ENCODE data around the gene ZBTB38. TPM values are rescaled to one million over a fixed set of nuclear protein-coding genes. Genes with fewer than 3 reads are reported as not detected.

The ZBTB38 gene
- total and polyA plus RNA-seq, 2 donors (not counting 1 experiment from before 2014, with no cell fraction given) = 13.8 to 71.2 TPM

DNA sequence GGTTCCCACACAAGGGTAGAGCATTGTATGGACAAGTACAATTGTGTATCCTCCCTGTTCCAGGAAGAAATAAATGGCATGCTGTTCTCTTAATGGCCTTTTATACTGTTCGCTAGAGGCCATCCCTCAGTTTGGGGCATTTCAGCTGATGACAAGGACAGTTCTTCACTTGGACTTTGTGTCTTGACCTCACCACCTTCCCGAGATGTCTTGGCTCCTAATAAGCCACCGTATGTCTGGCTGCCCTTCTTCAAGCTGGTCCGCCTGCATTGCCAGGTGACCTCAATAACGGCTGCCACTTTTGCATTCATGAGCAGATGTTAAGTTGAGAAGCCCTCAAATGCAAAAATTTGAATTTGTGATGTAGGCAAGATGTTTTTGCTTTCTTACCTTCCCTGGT, 24.1 kb downstream of the ZBTB38 start:
- Histone ChIP-seq H3K9me3 (ENCODE audit: control extremely low read depth in 1 of 3, control insufficient read depth in 2 of 3, insufficient read depth in 1 of 3, low read length in 2 of 3) (no peaks in the 10 kb centered on the region), H3K4me3 (ENCODE audit: control extremely low read depth in 1 of 5, extremely low read depth in 1 of 5, insufficient read depth in 1 of 5, low read depth in 2 of 5, low read length in 4 of 5) (no peak overlapping the region), H2AFZ (ENCODE audit: insufficient read depth, low read depth, low read length, poor library complexity, severe bottlenecking) (no peak overlapping the region), H3K9ac (ENCODE audit: low read length) (no peak overlapping the region), H3K27me3 (replicated peaks in 1 of 4; ENCODE audit: control extremely low read depth in 1 of 4, control insufficient read depth in 3 of 4, insufficient read depth in 4 of 4, low read length in 3 of 4) (peaks cover 0 to 4% (median 0%) of the 10 kb centered on the region in 4 experiments), H3K79me2 (ENCODE audit: control insufficient read depth, insufficient read depth, low read length) (no peaks in the 10 kb centered on the region), H3K4me2 (replicated peaks; ENCODE audit: low read depth, low read length, poor library complexity, severe bottlenecking) (no peak overlapping the region), H3K36me3 (replicated peaks in 1 of 2; ENCODE audit: control extremely low read depth in 1 of 2, control insufficient read depth in 1 of 2, extremely low read depth in 1 of 2, insufficient read depth in 2 of 2, low read length in 1 of 2) (no peaks in the 10 kb centered on the region), H3K27ac (ENCODE audit: low read length in 2 of 2) (no peak overlapping the region), H3K4me1 (ENCODE audit: control insufficient read depth in 2 of 2, insufficient read depth in 2 of 2, low read length in 2 of 2) (no peaks in the 10 kb centered on the region), H4K20me1 (ENCODE audit: control insufficient read depth, insufficient read depth, low read length, poor library complexity, severe bottlenecking) (no peaks in the 10 kb centered on the region)
- WGBS (ENCODE audit: insufficient coverage) = 95% methylated on average over 5 of the region's 5 CpGs
- H3K4me1 Mint-ChIP-seq = peaks cover 16% of the 10 kb centered on the region
- CTCF ChIA-PET = interaction anchor here (0.9 kb wide), 1 partner anchor 19 kb away, joined by 3 read pairs; no protein-coding TSS in a partner anchor
- DNase-seq (no peak), ATAC-seq (ENCODE audit: low read depth) (no peak)
- TF ChIP-seq EZH2 (IDR thresholded peaks at IDR 0.05; ENCODE audit: borderline replicate concordance, insufficient read depth, low read depth, low read length, poor library complexity, severe bottlenecking) = no peak
- TF ChIP-seq, protein P1, sequence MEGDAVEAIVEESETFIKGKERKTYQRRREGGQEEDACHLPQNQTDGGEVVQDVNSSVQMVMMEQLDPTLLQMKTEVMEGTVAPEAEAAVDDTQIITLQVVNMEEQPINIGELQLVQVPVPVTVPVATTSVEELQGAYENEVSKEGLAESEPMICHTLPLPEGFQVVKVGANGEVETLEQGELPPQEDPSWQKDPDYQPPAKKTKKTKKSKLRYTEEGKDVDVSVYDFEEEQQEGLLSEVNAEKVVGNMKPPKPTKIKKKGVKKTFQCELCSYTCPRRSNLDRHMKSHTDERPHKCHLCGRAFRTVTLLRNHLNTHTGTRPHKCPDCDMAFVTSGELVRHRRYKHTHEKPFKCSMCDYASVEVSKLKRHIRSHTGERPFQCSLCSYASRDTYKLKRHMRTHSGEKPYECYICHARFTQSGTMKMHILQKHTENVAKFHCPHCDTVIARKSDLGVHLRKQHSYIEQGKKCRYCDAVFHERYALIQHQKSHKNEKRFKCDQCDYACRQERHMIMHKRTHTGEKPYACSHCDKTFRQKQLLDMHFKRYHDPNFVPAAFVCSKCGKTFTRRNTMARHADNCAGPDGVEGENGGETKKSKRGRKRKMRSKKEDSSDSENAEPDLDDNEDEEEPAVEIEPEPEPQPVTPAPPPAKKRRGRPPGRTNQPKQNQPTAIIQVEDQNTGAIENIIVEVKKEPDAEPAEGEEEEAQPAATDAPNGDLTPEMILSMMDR (IDR thresholded peaks at IDR 0.05) = no peak
- no peaks in the 10 kb centered on the region for H3K27me3 Mint-ChIP-seq
- POLR2A ChIA-PET = no interaction called here
- no peak overlapping the region for H3K4me3 Mint-ChIP-seq
- H3K27ac Mint-ChIP-seq = peak overlapping the region; percentile 4
- peaks cover 7% of the 10 kb centered on the region for H3K9me3 Mint-ChIP-seq (ENCODE audit: insufficient read depth)
- intact Hi-C loops (cut with micrococcal nuclease) = no loop called here

DNA sequence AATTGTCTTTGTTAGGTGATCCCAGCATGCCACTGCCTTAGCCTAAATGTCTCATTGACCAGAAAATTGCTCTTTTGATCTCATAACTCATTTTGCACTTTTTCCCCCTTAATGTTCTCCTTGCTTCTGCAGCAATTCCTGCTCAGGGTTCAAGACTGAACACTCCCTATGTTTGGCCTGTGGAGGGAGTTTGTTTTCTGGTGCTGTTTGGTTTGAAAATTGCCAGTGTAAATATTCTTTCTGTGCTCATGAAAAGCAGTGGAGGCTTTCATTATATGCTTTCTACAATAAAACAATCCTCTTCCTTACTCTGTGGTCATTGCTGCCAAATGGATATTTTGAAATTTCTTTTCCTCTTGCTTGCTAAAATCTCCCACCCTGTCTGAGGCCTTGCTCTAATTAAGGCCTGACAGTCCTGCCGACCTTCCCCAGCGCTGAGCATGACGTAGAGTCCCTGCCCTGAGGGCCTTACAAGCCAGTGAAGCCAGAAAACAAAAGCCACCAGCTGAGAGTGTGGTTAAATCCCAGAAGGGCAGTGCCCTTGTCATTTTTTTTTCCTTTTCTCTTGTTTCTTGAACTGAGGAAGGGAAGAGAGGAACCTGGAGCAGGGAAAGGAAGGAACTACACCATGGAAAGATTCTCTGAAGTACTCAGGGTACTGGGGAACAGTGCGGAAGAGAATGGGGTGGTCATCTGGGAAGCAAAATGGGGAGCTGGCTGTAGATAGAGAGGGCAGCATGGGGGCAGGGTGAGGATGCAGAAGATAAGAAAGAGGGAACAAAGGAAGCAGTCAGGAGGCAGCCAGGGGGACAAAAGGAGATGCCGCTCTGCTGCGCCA, 24.8 kb downstream of the ZBTB38 start:
- Histone ChIP-seq H3K4me3 (ENCODE audit: control extremely low read depth in 1 of 5, extremely low read depth in 1 of 5, insufficient read depth in 1 of 5, low read depth in 2 of 5, low read length in 4 of 5) (no peak overlapping the region), H3K27ac (ENCODE audit: low read length in 2 of 2) (no peak overlapping the region), H3K4me2 (replicated peaks; ENCODE audit: low read depth, low read length, poor library complexity, severe bottlenecking) (no peak overlapping the region), H3K9me3 (ENCODE audit: control extremely low read depth in 1 of 3, control insufficient read depth in 2 of 3, insufficient read depth in 1 of 3, low read length in 2 of 3) (no peaks in the 10 kb centered on the region), H3K36me3 (replicated peaks in 1 of 2; ENCODE audit: control extremely low read depth in 1 of 2, control insufficient read depth in 1 of 2, extremely low read depth in 1 of 2, insufficient read depth in 2 of 2, low read length in 1 of 2) (no peaks in the 10 kb centered on the region), H3K9ac (ENCODE audit: low read length) (no peak overlapping the region), H3K79me2 (ENCODE audit: control insufficient read depth, insufficient read depth, low read length) (no peaks in the 10 kb centered on the region), H3K4me1 (ENCODE audit: control insufficient read depth in 2 of 2, insufficient read depth in 2 of 2, low read length in 2 of 2) (no peaks in the 10 kb centered on the region), H3K27me3 (replicated peaks in 1 of 4; ENCODE audit: control extremely low read depth in 1 of 4, control insufficient read depth in 3 of 4, insufficient read depth in 4 of 4, low read length in 3 of 4) (peaks cover 0 to 3% (median 0%) of the 10 kb centered on the region in 4 experiments), H2AFZ (ENCODE audit: insufficient read depth, low read depth, low read length, poor library complexity, severe bottlenecking) (no peak overlapping the region), H4K20me1 (ENCODE audit: control insufficient read depth, insufficient read depth, low read length, poor library complexity, severe bottlenecking) (no peaks in the 10 kb centered on the region)
- CTCF ChIA-PET = interaction anchor here (0.6 kb wide), 1 partner anchor 154 kb away, joined by 3 read pairs; no protein-coding TSS in a partner anchor
- DNase-seq = no peak
- Mint-ChIP-seq H3K4me1 (peaks cover 16% of the 10 kb centered on the region), H3K9me3 (ENCODE audit: insufficient read depth) (peaks cover 7% of the 10 kb centered on the region), H3K4me3 (no peak overlapping the region), H3K27me3 (no peaks in the 10 kb centered on the region), H3K27ac (no peak overlapping the region)
- POLR2A ChIA-PET = no interaction called here
- TF ChIP-seq, protein P1 (IDR thresholded peaks at IDR 0.05) = no peak
- no peak for TF ChIP-seq EZH2 (IDR thresholded peaks at IDR 0.05; ENCODE audit: borderline replicate concordance, insufficient read depth, low read depth, low read length, poor library complexity, severe bottlenecking)
- intact Hi-C loops (cut with micrococcal nuclease) = no loop called here
- ATAC-seq (ENCODE audit: low read depth) = no peak
- 94% methylated on average over 6 of the region's 6 CpGs for WGBS (ENCODE audit: insufficient coverage)

Data from B cell (primary cell).